IPS-NIHi11 (cell line): ENCODE results near the gene FOXK2.
"Not testable (repeated sequence)": the region's sequence is repeated elsewhere in the genome, so short reads cannot be mapped to it uniquely, and the experiment has no call there.

ENCODE experiments used
- DNase-seq: peaks from one replicate; pipeline ENCODE4 v3.0.0; 2012; ENCODE audit warnings: mixed read lengths, low spot score

Gene FOXK2

GRCh38 chr17:82534401-82534812 lies 14.9 kb downstream of the FOXK2 start:
- no peak for DNase-seq

- no peak for DNase-seq
Measured at GRCh38 chr17:82536512-82537201, 17.1 kb downstream of the FOXK2 start.

- DNase-seq: not testable (repeated sequence)
Measured at GRCh38 chr17:82537228-82537627, 17.7 kb downstream of the FOXK2 start.

GRCh38 chr17:82539076-82539475 lies 19.5 kb downstream of the FOXK2 start:
- DNase-seq: not testable (repeated sequence)

- no peak for DNase-seq
Measured at GRCh38 chr17:82542439-82542838, 22.9 kb downstream of the FOXK2 start.

- DNase-seq: no peak
Measured at GRCh38 chr17:82544431-82545070, 25.0 kb downstream of the FOXK2 start.

- no peak for DNase-seq
Measured at GRCh38 chr17:82545071-82545462, 25.5 kb downstream of the FOXK2 start.

GRCh38 chr17:82547981-82548380 lies 28.4 kb downstream of the FOXK2 start:
- no peak for DNase-seq

- DNase-seq: no peak
Measured at GRCh38 chr17:82548681-82549303, 29.3 kb downstream of the FOXK2 start.

GRCh38 chr17:82551779-82552457 lies 32.4 kb downstream of the FOXK2 start:
- peak; percentile 77 for DNase-seq

GRCh38 chr17:82552580-82552979 lies 33.0 kb downstream of the FOXK2 start:
- no peak for DNase-seq

- DNase-seq: no peak
Measured at GRCh38 chr17:82553210-82553930, 33.8 kb downstream of the FOXK2 start.

GRCh38 chr17:82557510-82557909 lies 38.0 kb downstream of the FOXK2 start:
- DNase-seq: not testable (repeated sequence)

GRCh38 chr17:82559566-82560251 lies 40.2 kb downstream of the FOXK2 start:
- no peak for DNase-seq

- no peak for DNase-seq
Measured at GRCh38 chr17:82560252-82560642, 40.7 kb downstream of the FOXK2 start.

GRCh38 chr17:82560802-82561428 lies 41.4 kb downstream of the FOXK2 start:
- no peak for DNase-seq

GRCh38 chr17:82561429-82562035 lies 42.0 kb downstream of the FOXK2 start:
- DNase-seq: no peak

- not testable (repeated sequence) for DNase-seq
Measured at GRCh38 chr17:82562718-82563220, 43.2 kb downstream of the FOXK2 start.

- DNase-seq: no peak
Measured at GRCh38 chr17:82563318-82563717, 43.8 kb downstream of the FOXK2 start.

GRCh38 chr17:82563745-82564144 lies 44.2 kb downstream of the FOXK2 start:
- not testable (repeated sequence) for DNase-seq
